GM12878 (cell line): ENCODE measurements around the gene RAD51B.

ENCODE experiments used
- BCL11A ChIP-seq: IDR thresholded peaks from 2 replicates; pipeline ENCODE4 v1.6.1; 2011; ENCODE audit warnings: low read depth, low read length
- CHD2 ChIP-seq: IDR thresholded peaks from 2 replicates; pipeline ENCODE4 v1.6.1; 2011; ENCODE audit warnings: low read depth, low read length, improper control_type of control experiment, borderline replicate concordance
- EED ChIP-seq: sonication (generic); IDR thresholded peaks from 2 replicates; pipeline ENCODE4 v1.6.1; 2016; ENCODE audit warnings: antibody characterized with exemption, low read depth
- EP300 ChIP-seq, 2 experiments: fragments of 150-350 bp in 1 of 2; IDR thresholded peaks; 2 replicates each; pipeline ENCODE4 v1.6.1; 2011 to 2012; ENCODE audit warnings: low read depth in 2 of 2, low read length in 2 of 2, borderline replicate concordance in 1 of 2, improper control_type of control experiment in 1 of 2, inconsistent platforms in 1 of 2; ENCODE audit not compliant: control insufficient read depth in 1 of 2
- PBX3 ChIP-seq: IDR thresholded peaks from 2 replicates; pipeline ENCODE4 v1.6.1; 2011; ENCODE audit warnings: mild to moderate bottlenecking, low read depth, low read length, moderate library complexity; ENCODE audit not compliant: insufficient replicate concordance
- POLR2A ChIP-seq: IDR thresholded peaks from 2 replicates; pipeline ENCODE4 v1.6.1; 2011; ENCODE audit warnings: low read depth, mild to moderate bottlenecking, low read length
- RFX5 ChIP-seq: IDR thresholded peaks from 2 replicates; pipeline ENCODE4 v1.6.1; 2011; ENCODE audit warnings: low read depth, low read length, improper control_type of control experiment
- TCF3 ChIP-seq: IDR thresholded peaks from 2 replicates; pipeline ENCODE4 v1.6.1; 2012; ENCODE audit warnings: low read depth, mild to moderate bottlenecking, low read length, borderline replicate concordance; ENCODE audit not compliant: insufficient read depth
- TF ChIP-seq, protein P1 (sequence below), 3 experiments: IDR thresholded peaks in 2 of 3; conservative IDR thresholded peaks in 1 of 3; 2 replicates each; pipeline ENCODE4 v1.5.1; 2011; ENCODE audit warnings: low read depth in 3 of 3, low read length in 3 of 3, mild to moderate bottlenecking in 3 of 3, control low read depth in 2 of 3, moderate library complexity in 2 of 3, inconsistent platforms in 1 of 3, mixed read lengths in 1 of 3; ENCODE audit not compliant: control insufficient read depth in 2 of 3, insufficient read depth in 1 of 3; ENCODE audit errors: extremely low read depth in 1 of 3
- TF ChIP-seq, protein P2 (sequence below): IDR thresholded peaks from 2 replicates; pipeline ENCODE4 v1.6.1; 2011; ENCODE audit warnings: borderline replicate concordance, low read depth, mild to moderate bottlenecking, moderate library complexity, mixed read lengths, low read length; ENCODE audit not compliant: insufficient read depth; ENCODE audit errors: extremely low read length

DNA sequence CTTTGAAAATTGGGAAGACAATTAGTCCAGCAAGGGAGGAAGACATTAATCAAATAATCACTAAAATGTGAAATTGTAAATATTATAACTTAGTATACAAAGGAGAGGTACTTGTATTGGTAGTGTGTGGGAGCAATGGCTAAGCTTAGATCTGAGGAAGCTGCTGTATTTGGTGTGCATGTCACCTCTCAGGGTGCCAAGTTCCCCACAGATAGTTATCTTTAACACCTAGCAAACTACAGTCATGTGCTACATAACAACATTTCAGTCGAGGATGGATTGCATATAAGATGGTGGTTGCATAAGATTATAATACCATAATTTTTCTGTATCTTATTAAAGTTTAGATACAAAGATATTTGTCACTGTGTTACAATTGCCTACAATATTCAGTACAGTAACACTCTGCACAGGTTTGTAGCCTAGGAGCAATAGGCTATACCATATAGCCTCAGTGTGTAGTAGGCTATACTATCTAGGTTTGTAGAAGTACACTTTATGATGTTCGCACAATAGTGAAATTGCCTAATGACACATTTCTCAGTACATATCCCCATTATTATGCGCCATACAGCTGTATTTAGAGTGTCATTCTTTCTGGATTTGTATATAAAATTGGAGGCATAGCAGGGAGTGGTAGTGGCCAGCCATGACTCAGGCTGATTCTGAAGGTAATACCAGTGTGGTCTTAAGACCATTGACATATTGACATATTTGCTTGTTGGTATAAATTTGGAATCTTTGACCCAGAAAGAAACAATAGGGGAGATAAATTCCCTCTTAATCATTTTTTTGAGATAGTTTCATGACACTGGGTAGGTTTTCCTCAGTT lies 55.8 kb downstream of the RAD51B start:
- no peak for TF ChIP-seq CHD2
- TF ChIP-seq, protein P1, sequence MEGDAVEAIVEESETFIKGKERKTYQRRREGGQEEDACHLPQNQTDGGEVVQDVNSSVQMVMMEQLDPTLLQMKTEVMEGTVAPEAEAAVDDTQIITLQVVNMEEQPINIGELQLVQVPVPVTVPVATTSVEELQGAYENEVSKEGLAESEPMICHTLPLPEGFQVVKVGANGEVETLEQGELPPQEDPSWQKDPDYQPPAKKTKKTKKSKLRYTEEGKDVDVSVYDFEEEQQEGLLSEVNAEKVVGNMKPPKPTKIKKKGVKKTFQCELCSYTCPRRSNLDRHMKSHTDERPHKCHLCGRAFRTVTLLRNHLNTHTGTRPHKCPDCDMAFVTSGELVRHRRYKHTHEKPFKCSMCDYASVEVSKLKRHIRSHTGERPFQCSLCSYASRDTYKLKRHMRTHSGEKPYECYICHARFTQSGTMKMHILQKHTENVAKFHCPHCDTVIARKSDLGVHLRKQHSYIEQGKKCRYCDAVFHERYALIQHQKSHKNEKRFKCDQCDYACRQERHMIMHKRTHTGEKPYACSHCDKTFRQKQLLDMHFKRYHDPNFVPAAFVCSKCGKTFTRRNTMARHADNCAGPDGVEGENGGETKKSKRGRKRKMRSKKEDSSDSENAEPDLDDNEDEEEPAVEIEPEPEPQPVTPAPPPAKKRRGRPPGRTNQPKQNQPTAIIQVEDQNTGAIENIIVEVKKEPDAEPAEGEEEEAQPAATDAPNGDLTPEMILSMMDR (IDR thresholded peaks at IDR 0.05 in 2 of 3, conservative IDR thresholded peaks at IDR 0.05 in 1 of 3; ENCODE audit: control insufficient read depth in 2 of 3, extremely low read depth in 1 of 3, insufficient read depth in 1 of 3, low read depth in 3 of 3, low read length in 3 of 3), result no peak
- TF ChIP-seq POLR2A, result no peak
- no peak for TF ChIP-seq PBX3
- no peak for TF ChIP-seq BCL11A
- no peak for TF ChIP-seq RFX5
- TF ChIP-seq, protein P2, sequence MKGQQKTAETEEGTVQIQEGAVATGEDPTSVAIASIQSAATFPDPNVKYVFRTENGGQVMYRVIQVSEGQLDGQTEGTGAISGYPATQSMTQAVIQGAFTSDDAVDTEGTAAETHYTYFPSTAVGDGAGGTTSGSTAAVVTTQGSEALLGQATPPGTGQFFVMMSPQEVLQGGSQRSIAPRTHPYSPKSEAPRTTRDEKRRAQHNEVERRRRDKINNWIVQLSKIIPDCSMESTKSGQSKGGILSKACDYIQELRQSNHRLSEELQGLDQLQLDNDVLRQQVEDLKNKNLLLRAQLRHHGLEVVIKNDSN, result no peak
- no peak for TF ChIP-seq EED
- no peak for TF ChIP-seq TCF3
- no peak for TF ChIP-seq EP300 (IDR thresholded peaks at IDR 0.05; ENCODE audit: borderline replicate concordance in 1 of 2, control insufficient read depth in 1 of 2, low read depth in 2 of 2, low read length in 2 of 2)
